Naive thymus-derived CD4-positive, alpha-beta T cell (primary cell): ENCODE data around the gene USH1C. TPM values are rescaled to one million over a fixed set of nuclear protein-coding genes. Genes with fewer than 3 reads are reported as not detected.

Source experiments
- ATAC-seq: fragments of 150-1000 bp; cut with Tn5 transposase; 2 replicates; pipeline ENCODE4 v1.10.0; 2021; ENCODE audit warnings: mild to moderate bottlenecking, moderate library complexity
- CTCF ChIA-PET: fragments of 350-600 bp; sonication (Branson Sonifier 250); formaldehyde crosslinking; loops from one replicate; lab custom pipeline; 2021; ENCODE audit warnings: antibody characterized with exemption; lab: Charles Lee
- POLR2A ChIA-PET: fragments of 350-600 bp; sonication (Branson Sonifier 250); formaldehyde crosslinking; loops from one replicate; lab custom pipeline; 2021; ENCODE audit warnings: antibody characterized with exemption, inconsistent platforms; lab: Charles Lee
- DNase-seq, 9 donors: peaks; one replicate each; pipeline versions ENCODE4 v3.0.0 to v3.0.0-alpha.2; 2020 to 2022; ENCODE audit warnings: mixed read lengths in 1 of 9
- H3K27ac ChIP-seq: one replicate; pipeline ENCODE4 v1.7.0; 2013; ENCODE audit warnings: mild to moderate bottlenecking, low read depth, low read length, moderate library complexity
- H3K27me3 ChIP-seq, 2 donors: one replicate each; pipeline ENCODE4 v1.7.0; 2013; ENCODE audit warnings: low read length in 2 of 2, mild to moderate bottlenecking in 2 of 2, moderate library complexity in 2 of 2; ENCODE audit not compliant: control insufficient read depth in 2 of 2, insufficient read depth in 2 of 2
- H3K36me3 ChIP-seq, 3 experiments: 1 replicate in 2 of 3; 2 replicates in 1 of 3; pipeline ENCODE4 v1.7.0; 2013; ENCODE audit warnings: low read length in 3 of 3, mild to moderate bottlenecking in 3 of 3, moderate library complexity in 1 of 3; ENCODE audit not compliant: insufficient read depth in 3 of 3, control insufficient read depth in 2 of 3
- H3K4me1 ChIP-seq, 2 donors: one replicate each; pipeline ENCODE4 v1.7.0; 2013; ENCODE audit warnings: low read length in 2 of 2, mild to moderate bottlenecking in 2 of 2, moderate library complexity in 1 of 2; ENCODE audit not compliant: control insufficient read depth in 2 of 2, insufficient read depth in 2 of 2
- H3K4me3 ChIP-seq: 2 replicates; pipeline ENCODE4 v1.7.0; 2013; ENCODE audit warnings: mild to moderate bottlenecking, low read length
- H3K9me3 ChIP-seq, 3 experiments: 1 replicate in 2 of 3; 2 replicates in 1 of 3; pipeline ENCODE4 v1.7.0; 2013; ENCODE audit warnings: low read length in 3 of 3; ENCODE audit not compliant: control insufficient read depth in 2 of 3
- H3K27ac Mint-ChIP-seq, 9 donors: one replicate each; pipeline ENCODE4 v1.8.0; 2020 to 2022; ENCODE audit warnings: mixed read lengths in 9 of 9, mild to moderate bottlenecking in 8 of 9, moderate library complexity in 5 of 9, inconsistent platforms in 2 of 9
- H3K27me3 Mint-ChIP-seq, 5 donors: one replicate each; pipeline ENCODE4 v1.8.0; 2021 to 2022; ENCODE audit warnings: mixed read lengths in 5 of 5, mild to moderate bottlenecking in 1 of 5
- H3K36me3 Mint-ChIP-seq, 5 donors: one replicate each; pipeline ENCODE4 v1.8.0; 2020 to 2022; ENCODE audit warnings: mixed read lengths in 5 of 5, mild to moderate bottlenecking in 3 of 5, inconsistent platforms in 1 of 5
- H3K4me1 Mint-ChIP-seq, 7 donors: one replicate each; pipeline ENCODE4 v1.8.0; 2020 to 2022; ENCODE audit warnings: mixed read lengths in 7 of 7, mild to moderate bottlenecking in 3 of 7, inconsistent platforms in 1 of 7
- H3K4me3 Mint-ChIP-seq, 10 donors: one replicate each; pipeline ENCODE4 v1.8.0; 2020 to 2022; ENCODE audit warnings: mild to moderate bottlenecking in 10 of 10, mixed read lengths in 10 of 10, moderate library complexity in 6 of 10, inconsistent platforms in 2 of 10
- H3K9me3 Mint-ChIP-seq, 11 donors: one replicate each; pipeline ENCODE4 v1.8.0; 2020 to 2022; ENCODE audit warnings: mixed read lengths in 11 of 11, mild to moderate bottlenecking in 4 of 11, inconsistent platforms in 1 of 11, moderate library complexity in 1 of 11
- intact Hi-C, 2 donors: fragments of 100-400 bp; cut with micrococcal nuclease; formaldehyde crosslinking; loops; one replicate each; pipeline ENCODE4 v1.15.1; 2023
- polyA plus RNA-seq, 2 donors: library from polyadenylated mRNA; unstranded; fragments of 300-500 nt; fragmentation: Illumina TruSeq; gene quantifications; one replicate each; pipeline ENCODE4 v1.2.3, GENCODE V29; 2021
- total RNA-seq, 6 experiments: library from RNA in 5 of 6; stranded (reverse) in 5 of 6; gene quantifications; 1 replicate in 5 of 6; 2 replicates in 1 of 6; pipeline ENCODE4 v1.2.3 and lab custom pipeline; 2021 to 2026

USH1C gene
- total and polyA plus RNA-seq, 7 experiments from 2014 or later: not detected

GRCh38 chr11:17524221-17524620 is 20.0 kb downstream of the USH1C start:
- H3K9me3 Mint-ChIP-seq: no peaks in the 10 kb centered on the region
- POLR2A ChIA-PET: no interaction called here
- no peak for DNase-seq

GRCh38 chr11:17522655-17523054 is 21.6 kb downstream of the USH1C start:
- Mint-ChIP-seq H3K4me1 (no peaks in the 10 kb centered on the region), H3K27me3 (peaks cover 0 to 3% (median 0%) of the 10 kb centered on the region in 5 donors), H3K9me3 (no peaks in the 10 kb centered on the region), H3K36me3 (no peaks in the 10 kb centered on the region), H3K4me3 (no peak overlapping the region), H3K27ac (no peak overlapping the region)
- Histone ChIP-seq H3K36me3 (no peaks in the 10 kb centered on the region), H3K9me3 (no peaks in the 10 kb centered on the region), H3K4me1 (no peaks in the 10 kb centered on the region), H3K27ac (no peak overlapping the region), H3K27me3 (no peaks in the 10 kb centered on the region), H3K4me3 (no peak overlapping the region)
- ChIA-PET CTCF (no interaction called here), POLR2A (no interaction called here)
- ATAC-seq: no peak
- no peak for DNase-seq
- intact Hi-C loops: no loop called here

More at GRCh38 chr11:17524221-17524620, 20.0 kb downstream of the USH1C start:
- CTCF ChIA-PET: interaction anchor here (0.9 kb wide), 1 partner anchor 139 kb away, joined by 4 read pairs; no protein-coding TSS in a partner anchor
- Histone ChIP-seq H3K27ac (no peak overlapping the region), H3K27me3 (no peaks in the 10 kb centered on the region), H3K4me3 (no peak overlapping the region), H3K36me3 (no peaks in the 10 kb centered on the region), H3K4me1 (no peaks in the 10 kb centered on the region), H3K9me3 (no peaks in the 10 kb centered on the region)
- Mint-ChIP-seq H3K36me3 (no peaks in the 10 kb centered on the region), H3K4me1 (no peaks in the 10 kb centered on the region), H3K27ac (no peak overlapping the region), H3K4me3 (no peak overlapping the region), H3K27me3 (peaks cover 0 to 3% (median 0%) of the 10 kb centered on the region in 5 donors)
- intact Hi-C loops: no loop called here
- ATAC-seq: no peak

GRCh38 chr11:17521106-17521900 is 22.9 kb downstream of the USH1C start:
- no peak for ATAC-seq

GRCh38 chr11:17519061-17519885 is 24.9 kb downstream of the USH1C start:
- ATAC-seq (no peak), DNase-seq (no peak)
- H3K4me1 Mint-ChIP-seq: no peaks in the 10 kb centered on the region
- H3K27ac Mint-ChIP-seq: no peak overlapping the region
- peaks cover 0 to 10% (median 0%) of the 10 kb centered on the region in 5 donors for H3K27me3 Mint-ChIP-seq
- ChIA-PET CTCF (no interaction called here), POLR2A (no interaction called here)
- no peaks in the 10 kb centered on the region for H3K4me1 ChIP-seq
- no peaks in the 10 kb centered on the region for H3K36me3 ChIP-seq
- H3K36me3 Mint-ChIP-seq: no peaks in the 10 kb centered on the region
- no peaks in the 10 kb centered on the region for H3K9me3 Mint-ChIP-seq
- H3K27me3 ChIP-seq: no peaks in the 10 kb centered on the region
- no peak overlapping the region for H3K4me3 ChIP-seq
- intact Hi-C loops: no loop called here
- no peak overlapping the region for H3K27ac ChIP-seq
- no peak overlapping the region for H3K4me3 Mint-ChIP-seq
- H3K9me3 ChIP-seq: no peaks in the 10 kb centered on the region

More at GRCh38 chr11:17521106-17521900, 22.9 kb downstream of the USH1C start:
- Mint-ChIP-seq H3K4me1 (no peaks in the 10 kb centered on the region), H3K27me3 (peaks cover 0 to 6% (median 0%) of the 10 kb centered on the region in 5 donors), H3K9me3 (no peaks in the 10 kb centered on the region), H3K27ac (peak overlapping the region in 1 of 9 donors; percentile 31), H3K36me3 (no peaks in the 10 kb centered on the region), H3K4me3 (no peak overlapping the region)
- intact Hi-C loops: no loop called here
- Histone ChIP-seq H3K4me3 (no peak overlapping the region), H3K36me3 (no peaks in the 10 kb centered on the region), H3K27ac (no peak overlapping the region), H3K9me3 (no peaks in the 10 kb centered on the region), H3K27me3 (no peaks in the 10 kb centered on the region), H3K4me1 (no peaks in the 10 kb centered on the region)
- POLR2A ChIA-PET: no interaction called here
- CTCF ChIA-PET: no interaction called here
- DNase-seq: no peak

- CTCF ChIA-PET: no interaction called here
- no peaks in the 10 kb centered on the region for H3K27me3 ChIP-seq
- no peak overlapping the region for H3K27ac Mint-ChIP-seq
- H3K36me3 Mint-ChIP-seq: no peaks in the 10 kb centered on the region
- no peak overlapping the region for H3K27ac ChIP-seq
- no peaks in the 10 kb centered on the region for H3K9me3 Mint-ChIP-seq
- H3K9me3 ChIP-seq: no peaks in the 10 kb centered on the region
- peaks cover 0 to 16% (median 0%) of the 10 kb centered on the region in 5 donors for H3K27me3 Mint-ChIP-seq
- POLR2A ChIA-PET: no interaction called here
- H3K4me3 ChIP-seq: no peak overlapping the region
- intact Hi-C loops: no loop called here
- H3K4me3 Mint-ChIP-seq: no peak overlapping the region
- H3K4me1 ChIP-seq: no peaks in the 10 kb centered on the region
- DNase-seq (no peak), ATAC-seq (no peak)
- no peaks in the 10 kb centered on the region for H3K36me3 ChIP-seq
- no peaks in the 10 kb centered on the region for H3K4me1 Mint-ChIP-seq
Measured at GRCh38 chr11:17518366-17518765, 25.9 kb downstream of the USH1C start.

- Mint-ChIP-seq H3K9me3 (no peaks in the 10 kb centered on the region), H3K36me3 (no peaks in the 10 kb centered on the region), H3K27ac (no peak overlapping the region), H3K4me1 (no peaks in the 10 kb centered on the region), H3K27me3 (peaks cover 0 to 23% (median 5%) of the 10 kb centered on the region in 5 donors), H3K4me3 (no peak overlapping the region)
- no peaks in the 10 kb centered on the region for H3K4me1 ChIP-seq
- no peak for DNase-seq
- intact Hi-C loops: no loop called here
- no peaks in the 10 kb centered on the region for H3K9me3 ChIP-seq
- H3K36me3 ChIP-seq: no peaks in the 10 kb centered on the region
- ChIA-PET POLR2A (no interaction called here), CTCF (no interaction called here)
- ATAC-seq: no peak
- H3K27ac ChIP-seq: no peak overlapping the region
- H3K4me3 ChIP-seq: no peak overlapping the region
- H3K27me3 ChIP-seq: no peaks in the 10 kb centered on the region
Measured at GRCh38 chr11:17517186-17517585, 27.0 kb downstream of the USH1C start.
